ENCODE data around the gene NDUFB3. TPM values are rescaled to one million over a fixed set of nuclear protein-coding genes. Genes with fewer than 3 reads are reported as not detected.

NDUFB3 gene
- total RNA-seq, 1 donor from 2014 or later: 115 TPM

DNA sequence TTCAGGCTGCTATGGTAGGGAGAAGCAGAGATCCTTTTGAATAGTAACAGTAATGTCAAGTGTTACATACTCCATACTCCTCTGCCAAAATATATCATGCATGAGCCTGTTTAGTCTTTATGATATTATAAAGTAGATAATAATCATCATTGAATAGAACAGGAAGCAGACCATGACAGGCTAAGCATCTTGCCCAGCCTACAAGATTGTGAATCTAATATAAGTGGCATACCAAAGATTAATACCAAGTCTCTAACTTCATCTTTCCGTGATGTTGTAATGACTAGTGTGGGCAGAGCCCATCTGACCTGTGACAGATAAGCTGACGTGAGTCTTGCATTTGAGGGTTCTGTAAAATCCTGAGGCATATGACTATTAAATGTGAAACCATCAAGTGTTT, 13.1 kb downstream of the NDUFB3 start:
- FAIRE-seq (no peak), DNase-seq (ENCODE audit: low read depth) (no peak)
- peaks cover 5% of the 10 kb centered on the region for H3K79me2 ChIP-seq (ENCODE audit: insufficient read depth, low read length)

GRCh38 chr2:201090574-201090973, 18.8 kb downstream of the NDUFB3 start:
- no peak overlapping the region for H3K27ac ChIP-seq (ENCODE audit: low read depth, low read length)
- H2AFZ ChIP-seq (ENCODE audit: low read depth, low read length): no peak overlapping the region
- no peaks in the 10 kb centered on the region for H3K4me1 ChIP-seq (ENCODE audit: insufficient read depth, low read length)
- Mint-ChIP-seq H3K9me3 (ENCODE audit: unreplicated experiment) (no peaks in the 10 kb centered on the region), H3K4me1 (ENCODE audit: low read depth, unreplicated experiment) (no peaks in the 10 kb centered on the region), H3K4me3 (ENCODE audit: unreplicated experiment) (no peak overlapping the region), H3K27me3 (ENCODE audit: low read depth, unreplicated experiment) (no peaks in the 10 kb centered on the region), H3K27ac (ENCODE audit: unreplicated experiment) (no peak overlapping the region), H3K36me3 (ENCODE audit: low read depth, unreplicated experiment) (peaks cover 9% of the 10 kb centered on the region)
- no peak for FAIRE-seq
- no peaks in the 10 kb centered on the region for H3K9me3 ChIP-seq (ENCODE audit: insufficient read depth, low read depth, low read length)
- no peaks in the 10 kb centered on the region for H4K20me1 ChIP-seq (ENCODE audit: insufficient read depth, low read length)
- no peaks in the 10 kb centered on the region for H3K36me3 ChIP-seq (ENCODE audit: insufficient read depth, low read length)
- no peak for TF ChIP-seq EZH2 (IDR thresholded peaks at IDR 0.05; ENCODE audit: insufficient read depth, low read length)
- TF ChIP-seq, protein P1, sequence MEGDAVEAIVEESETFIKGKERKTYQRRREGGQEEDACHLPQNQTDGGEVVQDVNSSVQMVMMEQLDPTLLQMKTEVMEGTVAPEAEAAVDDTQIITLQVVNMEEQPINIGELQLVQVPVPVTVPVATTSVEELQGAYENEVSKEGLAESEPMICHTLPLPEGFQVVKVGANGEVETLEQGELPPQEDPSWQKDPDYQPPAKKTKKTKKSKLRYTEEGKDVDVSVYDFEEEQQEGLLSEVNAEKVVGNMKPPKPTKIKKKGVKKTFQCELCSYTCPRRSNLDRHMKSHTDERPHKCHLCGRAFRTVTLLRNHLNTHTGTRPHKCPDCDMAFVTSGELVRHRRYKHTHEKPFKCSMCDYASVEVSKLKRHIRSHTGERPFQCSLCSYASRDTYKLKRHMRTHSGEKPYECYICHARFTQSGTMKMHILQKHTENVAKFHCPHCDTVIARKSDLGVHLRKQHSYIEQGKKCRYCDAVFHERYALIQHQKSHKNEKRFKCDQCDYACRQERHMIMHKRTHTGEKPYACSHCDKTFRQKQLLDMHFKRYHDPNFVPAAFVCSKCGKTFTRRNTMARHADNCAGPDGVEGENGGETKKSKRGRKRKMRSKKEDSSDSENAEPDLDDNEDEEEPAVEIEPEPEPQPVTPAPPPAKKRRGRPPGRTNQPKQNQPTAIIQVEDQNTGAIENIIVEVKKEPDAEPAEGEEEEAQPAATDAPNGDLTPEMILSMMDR (IDR thresholded peaks at IDR 0.05; ENCODE audit: insufficient read depth, low read depth, low read length): no peak
- no peaks in the 10 kb centered on the region for H3K27me3 ChIP-seq (ENCODE audit: insufficient read depth, low read length)
- no peak overlapping the region for H3K4me2 ChIP-seq (ENCODE audit: low read length)
- no peaks in the 10 kb centered on the region for H3K79me2 ChIP-seq (ENCODE audit: insufficient read depth, low read length)
- no peak overlapping the region for H3K9ac ChIP-seq (ENCODE audit: low read length)
- no peak for DNase-seq (ENCODE audit: low read depth)
- no peak overlapping the region for H3K4me3 ChIP-seq (ENCODE audit: insufficient read depth, low read depth, low read length)

More for the DNA sequence above, 13.1 kb downstream of the NDUFB3 start:
- no peak overlapping the region for H3K4me2 ChIP-seq (ENCODE audit: low read length)
- H2AFZ ChIP-seq (ENCODE audit: low read depth, low read length): no peak overlapping the region
- no peaks in the 10 kb centered on the region for H3K4me1 Mint-ChIP-seq (ENCODE audit: low read depth, unreplicated experiment)
- H3K4me3 Mint-ChIP-seq (ENCODE audit: unreplicated experiment): no peak overlapping the region
- no peak for TF ChIP-seq EZH2 (IDR thresholded peaks at IDR 0.05; ENCODE audit: insufficient read depth, low read length)
- TF ChIP-seq, protein P1 (IDR thresholded peaks at IDR 0.05; ENCODE audit: insufficient read depth, low read depth, low read length): no peak
- no peak overlapping the region for H3K27ac Mint-ChIP-seq (ENCODE audit: unreplicated experiment)
- no peaks in the 10 kb centered on the region for H4K20me1 ChIP-seq (ENCODE audit: insufficient read depth, low read length)
- no peak overlapping the region for H3K4me3 ChIP-seq (ENCODE audit: insufficient read depth, low read depth, low read length)
- H3K27ac ChIP-seq (ENCODE audit: low read depth, low read length): no peak overlapping the region
- peaks cover 12% of the 10 kb centered on the region for H3K36me3 Mint-ChIP-seq (ENCODE audit: low read depth, unreplicated experiment)
- no peak overlapping the region for H3K9ac ChIP-seq (ENCODE audit: low read length)
- H3K9me3 ChIP-seq (ENCODE audit: insufficient read depth, low read depth, low read length): no peaks in the 10 kb centered on the region
- H3K36me3 ChIP-seq (ENCODE audit: insufficient read depth, low read length): peaks cover 9% of the 10 kb centered on the region
- H3K4me1 ChIP-seq (ENCODE audit: insufficient read depth, low read length): no peaks in the 10 kb centered on the region
- H3K27me3 ChIP-seq (ENCODE audit: insufficient read depth, low read length): no peaks in the 10 kb centered on the region
- H3K27me3 Mint-ChIP-seq (ENCODE audit: low read depth, unreplicated experiment): no peaks in the 10 kb centered on the region
- no peaks in the 10 kb centered on the region for H3K9me3 Mint-ChIP-seq (ENCODE audit: unreplicated experiment)

DNA sequence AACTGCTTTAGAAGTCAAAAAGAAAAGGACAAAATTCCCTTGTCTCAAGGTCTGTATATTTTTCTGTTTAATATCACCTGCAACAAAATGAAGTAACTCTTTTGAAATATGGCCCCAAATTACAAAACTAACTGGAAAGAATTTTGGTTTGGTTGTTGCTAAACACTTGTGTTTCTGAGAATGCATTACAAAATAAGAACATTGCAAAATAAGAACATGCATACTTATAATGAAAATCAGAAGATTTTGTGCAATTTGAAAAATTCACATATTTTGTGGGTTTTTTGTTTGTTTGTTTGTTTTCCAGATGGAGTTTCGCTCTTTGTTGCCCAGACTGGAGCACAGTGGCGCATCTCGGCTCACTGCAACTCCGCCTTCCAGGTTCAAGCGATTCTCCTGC, 21.8 kb downstream of the NDUFB3 start:
- TF ChIP-seq, protein P1 (IDR thresholded peaks at IDR 0.05; ENCODE audit: insufficient read depth, low read depth, low read length): no peak
- no peak for TF ChIP-seq EZH2 (IDR thresholded peaks at IDR 0.05; ENCODE audit: insufficient read depth, low read length)
- no peak overlapping the region for H3K4me3 ChIP-seq (ENCODE audit: insufficient read depth, low read depth, low read length)
- DNase-seq (ENCODE audit: low read depth) (no peak), FAIRE-seq (no peak)
- no peaks in the 10 kb centered on the region for H3K4me1 ChIP-seq (ENCODE audit: insufficient read depth, low read length)
- H3K4me2 ChIP-seq (ENCODE audit: low read length): no peak overlapping the region
- H3K9me3 ChIP-seq (ENCODE audit: insufficient read depth, low read depth, low read length): no peaks in the 10 kb centered on the region
- H3K27me3 Mint-ChIP-seq (ENCODE audit: low read depth, unreplicated experiment): no peaks in the 10 kb centered on the region
- H2AFZ ChIP-seq (ENCODE audit: low read depth, low read length): no peak overlapping the region
- no peak overlapping the region for H3K9ac ChIP-seq (ENCODE audit: low read length)
- no peaks in the 10 kb centered on the region for H3K4me1 Mint-ChIP-seq (ENCODE audit: low read depth, unreplicated experiment)
- H3K27ac Mint-ChIP-seq (ENCODE audit: unreplicated experiment): no peak overlapping the region
- H4K20me1 ChIP-seq (ENCODE audit: insufficient read depth, low read length): no peaks in the 10 kb centered on the region
- H3K27ac ChIP-seq (ENCODE audit: low read depth, low read length): no peak overlapping the region
- peaks cover 2% of the 10 kb centered on the region for H3K36me3 Mint-ChIP-seq (ENCODE audit: low read depth, unreplicated experiment)
- no peaks in the 10 kb centered on the region for H3K27me3 ChIP-seq (ENCODE audit: insufficient read depth, low read length)
- no peaks in the 10 kb centered on the region for H3K79me2 ChIP-seq (ENCODE audit: insufficient read depth, low read length)
- H3K36me3 ChIP-seq (ENCODE audit: insufficient read depth, low read length): no peaks in the 10 kb centered on the region
- H3K4me3 Mint-ChIP-seq (ENCODE audit: unreplicated experiment): no peak overlapping the region
- H3K9me3 Mint-ChIP-seq (ENCODE audit: unreplicated experiment): no peaks in the 10 kb centered on the region
